Chondrocyte (in vitro differentiated cells): Measurements from ENCODE around the gene CKM. TPM values are rescaled to one million over a fixed set of nuclear protein-coding genes. Genes with fewer than 3 reads are reported as not detected.

Experiments
- DNase-seq: peaks from one replicate; pipeline ENCODE4 v3.0.0; 2021; ENCODE audit warnings: mixed read lengths, low spot score
- H3K27ac Mint-ChIP-seq: one replicate; pipeline ENCODE4 v1.8.0; 2021; ENCODE audit warnings: mild to moderate bottlenecking, moderate library complexity, mixed read lengths; ENCODE audit not compliant: unreplicated experiment
- H3K27me3 Mint-ChIP-seq: 2 replicates; pipeline ENCODE4 v1.8.0; 2021; ENCODE audit warnings: low read depth, mixed read lengths
- H3K36me3 Mint-ChIP-seq: 2 replicates; pipeline ENCODE4 v1.8.0; 2021; ENCODE audit warnings: low read depth, mixed read lengths
- H3K4me1 Mint-ChIP-seq: 2 replicates; pipeline ENCODE4 v1.8.0; 2021; ENCODE audit warnings: low read depth, mild to moderate bottlenecking, mixed read lengths
- H3K4me3 Mint-ChIP-seq: one replicate; pipeline ENCODE4 v1.8.0; 2021; ENCODE audit warnings: mild to moderate bottlenecking, moderate library complexity, mixed read lengths; ENCODE audit not compliant: unreplicated experiment
- H3K9me3 Mint-ChIP-seq: 2 replicates; pipeline ENCODE4 v1.8.0; 2021; ENCODE audit warnings: low read depth, mixed read lengths
- long read RNA-seq: library from polyadenylated mRNA; stranded (forward); transcript quantifications from one replicate; pipeline ENCODE4 v2.0.0, GENCODE V29; 2021
- total RNA-seq: library from RNA; stranded (reverse); gene quantifications from 3 replicates; pipeline ENCODE4 v1.2.1, GENCODE V29; 2021
- TF ChIP-seq, protein P1 (sequence below): fragments of 200-600 bp; sonication (generic); IDR thresholded peaks from 2 replicates; pipeline ENCODE4 v1.5.0; 2021; ENCODE audit warnings: antibody characterized with exemption, mild to moderate bottlenecking, moderate library complexity

CKM gene
- not detected in 3 replicates for total RNA-seq
- long read RNA-seq: 0 reads

DNA sequence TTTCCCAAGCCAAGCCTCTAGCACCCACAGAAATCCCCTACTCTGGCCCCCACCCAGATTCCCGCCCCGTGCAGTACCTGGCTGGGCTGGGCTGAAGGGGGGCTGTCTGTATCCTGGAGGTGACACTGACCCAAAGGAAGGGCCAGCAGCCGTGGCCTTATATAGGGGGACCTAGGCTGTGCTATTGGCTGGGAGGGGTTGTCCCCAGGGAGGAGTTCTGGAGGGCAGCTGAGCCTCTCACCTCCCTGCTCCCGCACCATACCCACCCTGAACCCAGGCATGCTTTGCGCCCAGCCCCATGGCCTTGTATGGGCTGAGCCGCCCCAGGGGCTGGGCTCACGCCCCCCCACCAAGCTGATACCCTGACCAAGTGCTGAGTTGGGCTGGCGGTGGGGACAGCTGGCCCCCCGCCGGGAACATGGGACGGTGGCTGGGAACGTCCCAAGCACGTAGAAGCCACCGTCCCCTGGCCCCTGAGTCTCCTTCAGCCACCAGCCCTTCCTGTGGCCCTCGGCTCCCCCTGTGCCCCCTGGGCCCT lies at the start of gene CKM:
Gene CKM (minus strand): TSS at position 132 of the 538 bp plus-strand sequence. CDS start 3,162 bp downstream, outside the sequence.
- H3K27ac Mint-ChIP-seq: no peak within 1 kb of the TSS

GRCh38 chr19:45370410-45371204 lies 47.9 kb upstream of the CKM start, which contains the start of gene ERCC2:
Gene ERCC2, minus strand, starts transcription at chr19:45370573. Its CDS starts 33 bp downstream, at chr19:45370540.
- Mint-ChIP-seq H3K36me3 (no peaks in the 10 kb centered on the region), H3K4me1 (peaks cover 18% of the 10 kb centered on the region), H3K4me3 (peak within 1 kb of the TSS; percentile 90), H3K9me3 (no peaks in the 10 kb centered on the region), H3K27me3 (no peaks in the 10 kb centered on the region), H3K27ac (peak within 1 kb of the TSS; percentile 100)
- TF ChIP-seq, protein P1, sequence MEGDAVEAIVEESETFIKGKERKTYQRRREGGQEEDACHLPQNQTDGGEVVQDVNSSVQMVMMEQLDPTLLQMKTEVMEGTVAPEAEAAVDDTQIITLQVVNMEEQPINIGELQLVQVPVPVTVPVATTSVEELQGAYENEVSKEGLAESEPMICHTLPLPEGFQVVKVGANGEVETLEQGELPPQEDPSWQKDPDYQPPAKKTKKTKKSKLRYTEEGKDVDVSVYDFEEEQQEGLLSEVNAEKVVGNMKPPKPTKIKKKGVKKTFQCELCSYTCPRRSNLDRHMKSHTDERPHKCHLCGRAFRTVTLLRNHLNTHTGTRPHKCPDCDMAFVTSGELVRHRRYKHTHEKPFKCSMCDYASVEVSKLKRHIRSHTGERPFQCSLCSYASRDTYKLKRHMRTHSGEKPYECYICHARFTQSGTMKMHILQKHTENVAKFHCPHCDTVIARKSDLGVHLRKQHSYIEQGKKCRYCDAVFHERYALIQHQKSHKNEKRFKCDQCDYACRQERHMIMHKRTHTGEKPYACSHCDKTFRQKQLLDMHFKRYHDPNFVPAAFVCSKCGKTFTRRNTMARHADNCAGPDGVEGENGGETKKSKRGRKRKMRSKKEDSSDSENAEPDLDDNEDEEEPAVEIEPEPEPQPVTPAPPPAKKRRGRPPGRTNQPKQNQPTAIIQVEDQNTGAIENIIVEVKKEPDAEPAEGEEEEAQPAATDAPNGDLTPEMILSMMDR: no peak
- peak; percentile 99 for DNase-seq

More for the DNA sequence above, at the start of gene CKM:
- peak within 1 kb of the TSS; percentile 55 for H3K4me3 Mint-ChIP-seq
- H3K36me3 Mint-ChIP-seq: no peaks in the 10 kb centered on the region
- TF ChIP-seq, protein P1: no peak
- H3K4me1 Mint-ChIP-seq: peaks cover 12% of the 10 kb centered on the region
- peaks cover 5% of the 10 kb centered on the region for H3K27me3 Mint-ChIP-seq
- DNase-seq: no peak
- H3K9me3 Mint-ChIP-seq: no peaks in the 10 kb centered on the region

GRCh38 chr19:45368737-45369340 lies 46.2 kb upstream of the CKM start:
- Mint-ChIP-seq H3K27me3 (no peaks in the 10 kb centered on the region), H3K4me1 (peaks cover 15% of the 10 kb centered on the region), H3K4me3 (peak overlapping the region; percentile 51), H3K27ac (peak overlapping the region; percentile 41), H3K36me3 (no peaks in the 10 kb centered on the region), H3K9me3 (no peaks in the 10 kb centered on the region)
- DNase-seq: no peak
- TF ChIP-seq, protein P1: no peak

DNA sequence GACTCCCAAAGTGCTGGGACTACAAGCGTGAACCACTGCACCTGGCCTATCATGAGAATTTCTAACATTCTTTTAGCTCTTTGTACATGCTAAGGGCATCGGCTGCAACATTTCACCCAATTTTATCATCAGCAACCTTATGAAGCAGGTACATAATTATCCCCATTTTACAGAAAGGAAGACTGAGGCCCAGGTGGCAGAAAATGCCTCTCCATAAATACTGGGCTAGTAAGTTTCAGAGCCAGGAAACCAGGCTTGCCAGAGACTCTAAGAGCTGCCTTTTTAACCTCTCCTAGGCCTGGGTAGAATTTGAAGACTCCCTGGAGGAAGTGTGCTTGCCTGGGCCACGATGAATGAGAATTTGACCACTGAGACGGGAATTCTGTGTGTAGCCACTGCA lies 45.5 kb upstream of the CKM start:
- Mint-ChIP-seq H3K27me3 (no peaks in the 10 kb centered on the region), H3K4me1 (peaks cover 15% of the 10 kb centered on the region), H3K4me3 (no peak overlapping the region), H3K27ac (no peak overlapping the region), H3K36me3 (no peaks in the 10 kb centered on the region), H3K9me3 (no peaks in the 10 kb centered on the region)
- TF ChIP-seq, protein P1: no peak
- no peak for DNase-seq

- H3K27ac Mint-ChIP-seq: no peak overlapping the region
- peaks cover 4% of the 10 kb centered on the region for H3K4me1 Mint-ChIP-seq
- no peak overlapping the region for H3K4me3 Mint-ChIP-seq
- DNase-seq: no peak
- H3K36me3 Mint-ChIP-seq: peaks cover 5% of the 10 kb centered on the region
- TF ChIP-seq, protein P1: no peak
- H3K9me3 Mint-ChIP-seq: no peaks in the 10 kb centered on the region
- no peaks in the 10 kb centered on the region for H3K27me3 Mint-ChIP-seq
These were observed 42.0 kb upstream of the CKM start for GRCh38 chr19:45364696-45365095.
